Measurements from ENCODE around the gene IKBKE. TPM values are rescaled to one million over a fixed set of nuclear protein-coding genes. Genes with fewer than 3 reads are reported as not detected.

The IKBKE gene
- total and polyA plus RNA-seq, 2 donors: 17.1 to 23.9 TPM

GRCh38 chr1:206439205-206439604 is 31.1 kb upstream of the IKBKE start:
- no peak overlapping the region for H3K4me3 ChIP-seq (ENCODE audit: low read length in 2 of 2)
- peaks cover 24 to 43% of the 10 kb centered on the region in 2 donors for H3K36me3 ChIP-seq (ENCODE audit: control insufficient read depth in 2 of 2, insufficient read depth in 2 of 2, low read length in 1 of 2)
- WGBS: 98% methylated on average over 2 of the region's 2 CpGs
- no peaks in the 10 kb centered on the region for H3K4me1 ChIP-seq (ENCODE audit: control insufficient read depth in 2 of 2, insufficient read depth in 2 of 2, low read length in 2 of 2)
- H3K27ac ChIP-seq (ENCODE audit: low read depth in 1 of 2, low read length in 1 of 2): no peak overlapping the region
- DNase-seq (ENCODE audit: low read depth in 6 of 9, low spot score in 9 of 9): no peak
- H3K9me3 ChIP-seq (ENCODE audit: control insufficient read depth in 2 of 2, insufficient read depth in 1 of 2, low read length in 1 of 2): no peaks in the 10 kb centered on the region
- H3K27me3 ChIP-seq (ENCODE audit: control insufficient read depth in 2 of 2, insufficient read depth in 1 of 2, low read length in 1 of 2): no peaks in the 10 kb centered on the region

GRCh38 chr1:206441336-206441967 is 28.8 kb upstream of the IKBKE start:
- WGBS: 97% methylated on average over 7 of the region's 7 CpGs
- peaks cover 27 to 58% of the 10 kb centered on the region in 2 donors for H3K36me3 ChIP-seq (ENCODE audit: control insufficient read depth in 2 of 2, insufficient read depth in 2 of 2, low read length in 1 of 2)
- no peak overlapping the region for H3K4me3 ChIP-seq (ENCODE audit: low read length in 2 of 2)
- no peak for DNase-seq (ENCODE audit: low read depth in 6 of 9, low spot score in 9 of 9)
- no peaks in the 10 kb centered on the region for H3K4me1 ChIP-seq (ENCODE audit: control insufficient read depth in 2 of 2, insufficient read depth in 2 of 2, low read length in 2 of 2)
- H3K9me3 ChIP-seq (ENCODE audit: control insufficient read depth in 2 of 2, insufficient read depth in 1 of 2, low read length in 1 of 2): no peaks in the 10 kb centered on the region
- no peaks in the 10 kb centered on the region for H3K27me3 ChIP-seq (ENCODE audit: control insufficient read depth in 2 of 2, insufficient read depth in 1 of 2, low read length in 1 of 2)
- no peak overlapping the region for H3K27ac ChIP-seq (ENCODE audit: low read depth in 1 of 2, low read length in 1 of 2)

DNA sequence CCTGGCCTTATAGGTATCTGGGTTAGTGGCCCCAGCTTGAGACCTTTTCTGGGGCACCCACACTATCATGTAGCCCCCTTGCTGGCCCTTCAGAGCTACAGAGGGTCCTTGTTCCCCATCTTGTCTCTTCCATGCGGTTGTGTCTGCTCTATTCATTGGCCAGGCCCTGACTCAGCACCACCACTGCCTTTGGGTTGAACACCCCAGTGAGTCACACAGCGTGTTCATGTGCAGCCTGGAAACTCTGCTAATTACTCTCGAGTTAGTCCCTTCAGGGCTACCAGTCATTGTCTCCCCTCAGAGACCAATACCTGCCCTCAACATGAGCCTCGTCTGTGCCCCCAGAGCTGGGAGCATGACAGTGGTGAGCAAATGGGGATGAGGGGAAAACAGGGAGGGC is 28.2 kb upstream of the IKBKE start:
- no peaks in the 10 kb centered on the region for H3K4me1 ChIP-seq (ENCODE audit: control insufficient read depth in 2 of 2, insufficient read depth in 2 of 2, low read length in 2 of 2)
- no peak overlapping the region for H3K4me3 ChIP-seq (ENCODE audit: low read length in 2 of 2)
- DNase-seq (ENCODE audit: low read depth in 6 of 9, low spot score in 9 of 9): no peak
- peaks cover 29 to 64% of the 10 kb centered on the region in 2 donors for H3K36me3 ChIP-seq (ENCODE audit: control insufficient read depth in 2 of 2, insufficient read depth in 2 of 2, low read length in 1 of 2)
- no peaks in the 10 kb centered on the region for H3K27me3 ChIP-seq (ENCODE audit: control insufficient read depth in 2 of 2, insufficient read depth in 1 of 2, low read length in 1 of 2)
- no peak overlapping the region for H3K27ac ChIP-seq (ENCODE audit: low read depth in 1 of 2, low read length in 1 of 2)
- WGBS: 96% methylated on average over 4 of the region's 4 CpGs
- H3K9me3 ChIP-seq (ENCODE audit: control insufficient read depth in 2 of 2, insufficient read depth in 1 of 2, low read length in 1 of 2): no peaks in the 10 kb centered on the region

- Histone ChIP-seq H3K4me3 (ENCODE audit: low read length in 2 of 2) (no peak overlapping the region), H3K36me3 (ENCODE audit: control insufficient read depth in 2 of 2, insufficient read depth in 2 of 2, low read length in 1 of 2) (peaks cover 21 to 61% of the 10 kb centered on the region in 2 donors), H3K27ac (ENCODE audit: low read depth in 1 of 2, low read length in 1 of 2) (no peak overlapping the region), H3K27me3 (ENCODE audit: control insufficient read depth in 2 of 2, insufficient read depth in 1 of 2, low read length in 1 of 2) (no peaks in the 10 kb centered on the region), H3K9me3 (ENCODE audit: control insufficient read depth in 2 of 2, insufficient read depth in 1 of 2, low read length in 1 of 2) (no peaks in the 10 kb centered on the region), H3K4me1 (ENCODE audit: control insufficient read depth in 2 of 2, insufficient read depth in 2 of 2, low read length in 2 of 2) (no peaks in the 10 kb centered on the region)
- DNase-seq (ENCODE audit: low read depth in 6 of 9, low spot score in 9 of 9): no peak
- 94% methylated on average over 4 of the region's 4 CpGs for WGBS
These were observed 25.2 kb upstream of the IKBKE start for GRCh38 chr1:206445116-206445515.

GRCh38 chr1:206445911-206446356 is 24.3 kb upstream of the IKBKE start:
- no peaks in the 10 kb centered on the region for H3K4me1 ChIP-seq (ENCODE audit: control insufficient read depth in 2 of 2, insufficient read depth in 2 of 2, low read length in 2 of 2)
- WGBS: 98% methylated on average over 8 of the region's 8 CpGs
- no peak overlapping the region for H3K27ac ChIP-seq (ENCODE audit: low read depth in 1 of 2, low read length in 1 of 2)
- no peaks in the 10 kb centered on the region for H3K9me3 ChIP-seq (ENCODE audit: control insufficient read depth in 2 of 2, insufficient read depth in 1 of 2, low read length in 1 of 2)
- H3K36me3 ChIP-seq (ENCODE audit: control insufficient read depth in 2 of 2, insufficient read depth in 2 of 2, low read length in 1 of 2): peaks cover 28 to 63% of the 10 kb centered on the region in 2 donors
- H3K4me3 ChIP-seq (ENCODE audit: low read length in 2 of 2): no peak overlapping the region
- no peaks in the 10 kb centered on the region for H3K27me3 ChIP-seq (ENCODE audit: control insufficient read depth in 2 of 2, insufficient read depth in 1 of 2, low read length in 1 of 2)
- no peak for DNase-seq (ENCODE audit: low read depth in 6 of 9, low spot score in 9 of 9)

DNA sequence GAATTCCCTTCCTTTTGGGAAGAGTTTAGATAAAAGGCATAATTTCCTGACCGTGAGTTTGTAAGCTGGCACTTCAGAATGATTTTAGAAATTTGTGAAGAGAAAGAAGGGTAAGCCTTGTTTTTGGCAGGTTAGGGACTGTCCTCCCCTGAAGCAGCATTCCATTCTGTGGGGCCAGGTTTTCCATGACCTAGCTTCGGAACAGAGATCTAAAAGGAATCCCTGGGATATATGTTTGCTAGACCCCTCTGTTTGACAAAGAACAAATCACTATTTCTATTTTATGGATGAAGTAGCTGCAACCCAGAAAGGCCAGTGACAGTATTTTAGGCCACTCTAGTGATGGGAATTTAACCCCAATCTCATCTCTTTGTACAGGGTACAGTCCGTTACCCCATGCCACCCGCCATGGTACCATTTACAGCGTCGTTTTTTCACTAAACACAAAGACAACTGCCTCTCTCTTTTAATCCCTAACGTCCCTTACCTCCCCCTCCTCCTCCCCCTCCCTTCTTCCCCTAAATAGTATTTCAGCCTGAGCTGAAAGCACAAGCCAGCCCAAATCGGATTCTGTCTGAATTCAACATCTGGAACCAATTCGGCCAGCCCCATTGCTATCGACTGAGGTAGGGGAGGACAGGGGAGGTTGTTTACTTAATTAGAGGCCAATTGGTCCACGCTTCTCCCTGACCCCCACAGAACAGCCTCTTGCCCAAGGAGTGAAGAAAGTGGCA is 23.4 kb upstream of the IKBKE start:
- Histone ChIP-seq H3K4me3 (ENCODE audit: low read length in 2 of 2) (no peak overlapping the region), H3K27ac (ENCODE audit: low read depth in 1 of 2, low read length in 1 of 2) (no peak overlapping the region), H3K27me3 (ENCODE audit: control insufficient read depth in 2 of 2, insufficient read depth in 1 of 2, low read length in 1 of 2) (no peaks in the 10 kb centered on the region), H3K4me1 (ENCODE audit: control insufficient read depth in 2 of 2, insufficient read depth in 2 of 2, low read length in 2 of 2) (no peaks in the 10 kb centered on the region), H3K36me3 (ENCODE audit: control insufficient read depth in 2 of 2, insufficient read depth in 2 of 2, low read length in 1 of 2) (peaks cover 26 to 63% of the 10 kb centered on the region in 2 donors), H3K9me3 (ENCODE audit: control insufficient read depth in 2 of 2, insufficient read depth in 1 of 2, low read length in 1 of 2) (no peaks in the 10 kb centered on the region)
- WGBS: 96% methylated on average over 11 of the region's 11 CpGs
- no peak for DNase-seq (ENCODE audit: low read depth in 6 of 9, low spot score in 9 of 9)

GRCh38 chr1:206447422-206447765 is 22.9 kb upstream of the IKBKE start:
- Histone ChIP-seq H3K36me3 (ENCODE audit: control insufficient read depth in 2 of 2, insufficient read depth in 2 of 2, low read length in 1 of 2) (peaks cover 21 to 60% of the 10 kb centered on the region in 2 donors), H3K27ac (ENCODE audit: low read depth in 1 of 2, low read length in 1 of 2) (no peak overlapping the region), H3K4me1 (ENCODE audit: control insufficient read depth in 2 of 2, insufficient read depth in 2 of 2, low read length in 2 of 2) (no peaks in the 10 kb centered on the region), H3K27me3 (ENCODE audit: control insufficient read depth in 2 of 2, insufficient read depth in 1 of 2, low read length in 1 of 2) (no peaks in the 10 kb centered on the region), H3K4me3 (ENCODE audit: low read length in 2 of 2) (no peak overlapping the region), H3K9me3 (ENCODE audit: control insufficient read depth in 2 of 2, insufficient read depth in 1 of 2, low read length in 1 of 2) (no peaks in the 10 kb centered on the region)
- 90% methylated on average over 3 of the region's 3 CpGs for WGBS
- no peak for DNase-seq (ENCODE audit: low read depth in 6 of 9, low spot score in 9 of 9)

DNA sequence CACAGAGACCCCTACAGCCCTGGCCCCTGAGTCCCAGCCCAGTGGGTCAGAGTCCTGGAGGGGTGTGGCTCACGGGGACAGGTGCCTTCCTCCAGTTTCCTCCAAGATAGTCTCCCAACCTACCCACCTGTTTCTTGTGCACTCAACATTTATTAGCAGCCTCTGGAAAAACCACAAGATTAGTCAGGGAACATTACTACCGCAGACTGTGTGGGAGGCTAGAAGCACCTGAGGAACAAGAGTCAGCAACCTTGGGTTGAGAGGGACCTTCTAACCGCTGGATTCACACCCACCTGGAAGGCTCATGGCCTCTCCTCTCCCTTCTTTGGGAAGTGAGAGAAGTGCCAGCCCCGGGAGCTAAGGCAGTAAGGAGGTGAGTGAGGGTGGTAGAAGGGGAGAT is 22.5 kb upstream of the IKBKE start:
- H3K36me3 ChIP-seq (ENCODE audit: control insufficient read depth in 2 of 2, insufficient read depth in 2 of 2, low read length in 1 of 2): peaks cover 21 to 59% of the 10 kb centered on the region in 2 donors

DNA sequence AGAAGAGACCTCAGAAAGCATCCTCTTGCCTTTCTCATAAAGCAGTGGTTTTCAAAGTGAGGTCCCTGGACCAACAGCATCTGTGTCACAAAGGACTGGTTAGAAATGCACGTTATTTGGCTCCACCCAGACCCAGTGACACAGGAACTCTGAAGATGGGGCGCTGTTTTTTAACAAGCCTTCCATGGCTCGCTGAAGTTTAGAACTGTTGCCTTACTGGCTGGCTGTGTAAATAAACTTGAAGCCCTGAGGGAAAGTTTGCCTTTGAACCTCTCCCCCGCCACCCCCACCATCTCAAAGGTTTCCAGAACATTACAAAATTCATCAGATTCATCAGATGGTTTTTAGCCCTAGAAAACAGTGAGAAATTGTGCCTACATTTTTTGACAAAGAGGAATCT is 21.8 kb upstream of the IKBKE start:
- Histone ChIP-seq H3K4me3 (ENCODE audit: low read length in 2 of 2) (no peak overlapping the region), H3K4me1 (ENCODE audit: control insufficient read depth in 2 of 2, insufficient read depth in 2 of 2, low read length in 2 of 2) (no peaks in the 10 kb centered on the region), H3K36me3 (ENCODE audit: control insufficient read depth in 2 of 2, insufficient read depth in 2 of 2, low read length in 1 of 2) (peaks cover 28 to 63% of the 10 kb centered on the region in 2 donors), H3K9me3 (ENCODE audit: control insufficient read depth in 2 of 2, insufficient read depth in 1 of 2, low read length in 1 of 2) (no peaks in the 10 kb centered on the region), H3K27ac (ENCODE audit: low read depth in 1 of 2, low read length in 1 of 2) (no peak overlapping the region), H3K27me3 (ENCODE audit: control insufficient read depth in 2 of 2, insufficient read depth in 1 of 2, low read length in 1 of 2) (no peaks in the 10 kb centered on the region)
- 96% methylated on average over 4 of the region's 4 CpGs for WGBS
- no peak for DNase-seq (ENCODE audit: low read depth in 6 of 9, low spot score in 9 of 9)

More for the DNA sequence above, 22.5 kb upstream of the IKBKE start:
- Histone ChIP-seq H3K4me1 (ENCODE audit: control insufficient read depth in 2 of 2, insufficient read depth in 2 of 2, low read length in 2 of 2) (no peaks in the 10 kb centered on the region), H3K9me3 (ENCODE audit: control insufficient read depth in 2 of 2, insufficient read depth in 1 of 2, low read length in 1 of 2) (no peaks in the 10 kb centered on the region), H3K4me3 (ENCODE audit: low read length in 2 of 2) (no peak overlapping the region), H3K27ac (ENCODE audit: low read depth in 1 of 2, low read length in 1 of 2) (no peak overlapping the region), H3K27me3 (ENCODE audit: control insufficient read depth in 2 of 2, insufficient read depth in 1 of 2, low read length in 1 of 2) (no peaks in the 10 kb centered on the region)
- no peak for DNase-seq (ENCODE audit: low read depth in 6 of 9, low spot score in 9 of 9)
- 96% methylated on average over 4 of the region's 4 CpGs for WGBS

Measured in thymus (tissue), 11 donors.